ENCODE data around the gene CARMIL1.

The CARMIL1 gene

DNA sequence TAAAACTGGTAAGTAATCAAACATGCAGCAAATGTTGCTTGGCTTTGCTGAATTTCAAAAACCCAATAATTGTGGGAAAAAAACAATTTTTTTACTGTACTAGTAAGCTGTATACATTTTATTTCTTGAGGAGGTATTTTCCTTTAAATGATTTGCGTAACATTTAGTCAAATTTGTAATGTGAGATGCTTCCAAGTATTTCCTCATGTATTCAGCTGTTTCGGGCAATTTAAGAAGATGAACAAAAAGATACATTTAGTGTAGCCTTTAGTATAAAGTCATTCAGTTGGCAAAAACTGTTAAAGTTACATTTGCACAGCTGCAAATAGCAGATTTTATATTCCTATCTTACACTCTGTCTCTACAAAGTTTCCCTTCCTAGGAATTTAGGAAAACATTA, 186.8 kb downstream of the CARMIL1 start:
- DNase-seq (ENCODE audit: low read depth in 3 of 3, low spot score in 1 of 3), result no peak

DNA sequence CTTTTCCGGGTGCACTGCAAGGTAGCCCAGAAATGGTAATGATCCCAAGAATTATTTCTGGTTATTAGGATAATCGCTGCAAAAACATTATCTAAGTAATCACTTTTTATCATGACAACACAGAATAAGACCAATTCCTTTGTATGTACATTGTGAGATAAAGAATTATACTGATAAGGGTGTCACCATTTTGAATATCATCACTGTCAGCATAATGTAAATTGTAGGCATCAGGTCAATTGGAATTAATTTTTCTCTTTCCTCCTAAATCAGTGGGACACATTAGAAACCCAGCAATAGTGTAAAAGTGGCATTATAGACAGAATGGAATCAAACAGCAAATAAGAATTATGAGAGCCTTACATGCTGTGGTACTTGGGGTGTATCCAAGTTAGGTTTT, 189.7 kb downstream of the CARMIL1 start:
- DNase-seq (ENCODE audit: low read depth in 3 of 3, low spot score in 1 of 3), result no peak

DNA sequence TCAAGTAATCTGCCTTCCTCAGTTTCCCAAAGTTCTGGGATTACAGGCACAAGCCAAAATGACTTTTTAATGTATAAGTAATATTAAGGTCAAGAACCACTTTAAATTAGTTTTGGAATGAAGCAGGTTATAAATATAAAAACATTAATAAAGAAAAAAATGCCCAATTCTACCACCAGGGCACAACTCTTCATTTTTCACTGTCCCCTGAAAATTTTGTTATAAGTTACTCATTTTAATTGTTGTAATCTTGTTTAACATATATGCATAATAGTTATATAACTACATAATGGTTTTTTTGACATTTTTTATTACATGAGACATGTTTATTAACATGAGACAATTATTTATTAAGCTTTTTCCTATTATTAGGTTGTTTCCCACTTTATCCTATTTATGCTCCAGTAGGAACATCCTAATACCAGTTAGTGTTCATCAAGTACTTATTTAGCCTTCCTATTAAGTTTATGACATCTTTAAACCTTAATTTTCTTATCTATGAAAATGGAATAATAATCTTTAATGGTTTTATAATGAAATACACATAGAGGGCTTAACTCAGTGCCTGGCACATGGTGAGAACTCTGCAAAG, 190.7 kb downstream of the CARMIL1 start:
- DNase-seq (ENCODE audit: low read depth in 3 of 3, low spot score in 1 of 3), result no peak

DNA sequence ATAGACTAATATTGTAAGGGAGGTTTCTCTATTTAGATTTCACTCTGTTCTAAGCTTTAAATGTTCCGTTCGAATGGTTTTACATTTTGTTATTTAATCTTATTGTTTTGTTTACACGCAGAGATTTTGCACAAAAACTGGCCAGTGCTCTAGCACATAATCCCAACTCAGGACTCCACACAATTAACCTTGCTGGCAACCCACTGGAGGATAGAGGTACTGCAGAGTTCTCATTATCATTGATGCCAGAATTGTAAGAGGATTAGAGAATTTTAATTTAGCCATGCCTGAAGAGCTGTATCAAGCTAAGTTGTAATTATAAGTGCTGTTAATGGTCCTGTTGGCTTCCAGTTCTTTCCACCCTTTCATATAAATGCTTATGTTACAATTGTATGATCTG, 193.1 kb downstream of the CARMIL1 start:
- no peak for DNase-seq (ENCODE audit: low read depth in 3 of 3, low spot score in 1 of 3)

DNA sequence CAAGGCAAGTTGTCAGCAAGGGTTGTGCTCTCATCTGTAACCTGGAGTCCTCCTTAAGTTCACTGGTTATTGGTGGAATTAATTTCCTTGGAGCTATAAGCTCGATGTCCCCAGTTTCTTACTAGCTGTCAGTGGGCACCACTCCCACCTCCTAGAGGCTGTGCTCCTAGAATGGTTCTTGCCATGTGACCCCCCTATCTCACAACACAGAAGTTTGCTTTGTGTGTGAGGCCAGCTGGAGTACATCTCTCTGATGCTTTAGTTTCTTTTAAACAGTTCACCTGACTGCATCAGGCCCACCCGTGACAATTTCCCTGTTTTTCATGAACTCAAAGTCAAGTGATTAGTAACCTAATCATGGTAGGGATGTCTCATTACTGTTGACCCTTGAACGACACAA, 193.7 kb downstream of the CARMIL1 start:
- DNase-seq (ENCODE audit: low read depth in 3 of 3, low spot score in 1 of 3), result no peak

DNA sequence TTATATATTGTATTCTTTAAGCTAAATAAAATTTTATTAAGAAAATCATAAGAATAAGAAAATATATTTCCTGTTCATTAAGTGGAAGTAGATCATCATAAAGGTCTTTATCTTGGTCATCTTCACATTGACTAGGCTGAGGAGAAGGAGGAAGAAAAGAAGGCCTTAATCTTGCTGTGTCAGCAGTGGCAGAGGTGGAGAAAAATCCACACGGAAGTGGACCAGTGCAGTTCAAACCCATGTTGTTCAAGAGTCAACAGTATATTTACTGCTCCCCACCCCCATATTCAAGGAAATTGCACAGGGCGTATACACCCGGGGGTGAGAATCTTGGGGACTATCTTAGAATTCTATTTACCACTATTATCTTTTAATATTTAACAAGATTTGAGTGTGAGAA, 194.3 kb downstream of the CARMIL1 start:
- no peak for DNase-seq (ENCODE audit: low read depth in 3 of 3, low spot score in 1 of 3)

DNA sequence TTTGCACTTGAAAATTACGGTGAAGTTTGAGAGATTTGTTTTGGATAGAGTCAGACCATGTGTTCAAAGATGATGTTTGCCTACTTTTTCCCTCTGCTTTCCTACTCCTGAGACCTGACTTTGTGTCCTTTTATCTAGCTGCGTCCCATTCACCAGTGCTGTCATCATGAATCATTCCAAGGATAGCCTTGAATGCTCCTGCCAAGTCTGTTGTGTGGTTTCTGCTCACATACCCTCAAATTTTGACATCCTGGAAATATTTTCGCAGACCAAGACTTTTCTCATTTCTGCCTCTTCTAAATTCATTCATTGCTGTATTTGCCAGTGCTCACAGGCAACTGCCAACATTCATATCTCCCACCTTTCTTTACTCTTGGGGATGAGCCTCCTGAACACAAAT, 197.0 kb downstream of the CARMIL1 start:
- no peak for DNase-seq (ENCODE audit: low read depth in 3 of 3, low spot score in 1 of 3)

DNA sequence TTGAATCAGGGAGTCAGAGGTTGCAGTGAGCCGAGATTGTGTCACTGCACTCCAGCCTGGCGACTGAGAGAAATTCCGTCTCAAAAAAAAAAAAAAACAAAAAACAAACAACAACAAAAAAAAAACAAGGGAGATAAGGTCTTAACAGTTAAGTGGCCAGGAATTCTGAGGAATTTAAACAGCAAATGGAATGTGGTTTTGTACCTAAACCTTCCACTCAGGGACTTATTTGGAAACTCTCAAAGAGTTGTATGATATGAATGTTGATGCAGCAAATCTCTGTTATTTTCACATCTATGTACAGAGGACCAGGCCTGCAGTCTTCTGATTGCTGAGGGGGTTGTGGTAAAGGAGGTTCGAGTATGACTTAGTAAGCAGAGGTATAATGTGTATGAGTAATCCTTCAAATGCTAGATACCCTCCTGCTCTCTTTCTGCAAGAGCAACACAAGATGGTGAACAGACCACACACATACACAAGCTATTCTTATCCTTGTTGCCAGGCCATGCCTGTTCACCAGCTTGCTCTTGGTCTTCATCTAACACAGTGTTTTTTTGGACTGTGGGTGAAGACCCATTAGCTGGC, 197.9 kb downstream of the CARMIL1 start:
- DNase-seq (ENCODE audit: low read depth in 3 of 3, low spot score in 1 of 3), result no peak

DNA sequence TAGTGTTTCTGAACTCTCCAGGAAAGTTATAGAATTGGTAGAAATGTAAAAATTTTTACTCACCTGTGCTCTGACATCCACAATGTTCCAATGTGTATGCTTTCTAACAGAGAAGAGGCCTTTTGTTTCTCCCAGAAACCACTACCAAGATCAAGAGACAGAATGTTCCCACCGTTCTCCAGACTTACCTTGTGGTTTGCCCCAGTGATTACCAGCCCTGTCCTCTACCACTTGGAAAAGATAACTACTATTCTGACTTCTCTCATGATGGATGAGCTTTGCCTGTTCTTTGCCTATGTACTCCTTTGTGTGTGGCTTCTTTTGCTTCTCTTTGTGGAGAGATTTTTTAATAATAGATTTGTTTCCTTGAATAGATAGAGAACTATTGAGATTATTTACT, 199.8 kb downstream of the CARMIL1 start:
- no peak for DNase-seq (ENCODE audit: low read depth in 3 of 3, low spot score in 1 of 3)

DNA sequence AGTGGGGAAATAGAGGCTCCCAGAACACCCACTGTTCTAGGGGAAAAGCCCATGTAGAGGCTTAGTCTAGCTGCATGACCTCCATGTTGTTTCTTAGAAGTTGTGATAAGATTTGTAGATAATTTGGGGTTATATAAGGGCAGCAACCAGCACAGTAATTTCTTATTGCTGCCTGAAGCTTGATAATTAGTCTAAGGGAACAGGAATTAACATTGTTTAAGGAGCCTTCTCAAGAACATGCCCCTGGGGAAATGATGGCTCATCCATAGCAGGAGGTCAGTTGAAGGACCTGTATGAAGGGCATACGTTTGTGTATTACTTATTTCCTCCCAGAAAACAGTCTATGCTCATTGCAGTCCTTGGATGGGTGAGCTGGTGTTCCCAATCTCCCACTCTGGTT, 202.1 kb downstream of the CARMIL1 start:
- no peak for DNase-seq (ENCODE audit: low read depth in 3 of 3, low spot score in 1 of 3)

DNA sequence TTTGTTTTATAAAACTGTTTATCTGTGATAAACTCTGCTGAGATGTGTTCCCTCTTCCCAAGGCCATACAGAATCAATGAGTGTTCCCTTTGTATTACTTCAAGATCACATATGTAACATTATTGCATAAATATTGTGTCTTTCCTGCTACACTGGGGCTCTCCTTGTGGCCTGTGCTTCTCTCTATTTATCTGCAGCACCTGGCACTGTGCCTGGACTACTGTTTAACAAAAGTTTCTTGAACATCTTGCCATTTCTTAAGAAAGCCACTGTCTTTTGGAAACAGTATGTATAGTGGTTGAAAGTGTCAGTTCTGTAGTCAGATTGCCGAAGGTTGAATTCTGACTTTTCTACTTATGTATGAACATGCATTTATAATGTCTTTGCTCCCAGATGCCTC, 203.8 kb downstream of the CARMIL1 start:
- no peak for DNase-seq (ENCODE audit: low read depth in 3 of 3, low spot score in 1 of 3)

DNA sequence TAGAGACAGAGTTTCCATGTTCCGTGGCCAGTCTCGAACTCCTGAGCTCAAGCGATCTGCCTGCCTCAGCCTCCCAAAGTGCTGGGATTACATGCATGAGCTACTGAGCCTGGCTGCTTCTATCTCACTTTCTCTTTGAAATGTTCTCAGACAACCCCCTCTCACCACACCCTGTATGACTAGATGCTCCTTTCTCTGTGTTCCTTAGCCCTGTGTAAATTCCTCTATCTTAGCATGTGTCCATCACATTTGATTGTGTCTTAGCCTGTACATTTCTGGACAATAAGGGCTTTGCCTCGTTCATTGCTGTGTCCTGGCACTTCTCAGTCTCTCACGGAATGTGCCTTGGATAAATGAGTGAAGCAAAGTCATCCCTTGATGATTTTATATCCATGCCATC, 204.8 kb downstream of the CARMIL1 start:
- DNase-seq (ENCODE audit: low read depth in 3 of 3, low spot score in 1 of 3), result no peak

DNA sequence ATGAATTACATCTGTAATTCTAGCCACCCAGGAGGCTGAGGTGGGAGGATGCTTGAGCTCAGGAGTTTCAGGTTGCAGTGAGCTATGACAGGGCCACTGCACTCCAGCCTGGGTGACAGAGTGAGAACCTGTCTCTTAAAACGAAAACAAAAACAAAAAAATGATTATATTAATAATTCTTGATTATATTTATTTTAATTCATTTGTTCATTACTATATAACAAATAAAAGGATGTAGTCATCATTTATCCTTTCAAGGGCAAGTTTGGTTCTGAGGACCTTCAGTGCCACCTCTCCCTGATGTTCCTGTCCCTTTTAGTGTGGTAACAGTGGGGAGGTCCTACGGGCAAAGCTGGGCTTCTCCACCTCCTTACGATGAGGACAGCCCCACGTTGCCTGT, 205.7 kb downstream of the CARMIL1 start:
- no peak for DNase-seq (ENCODE audit: low read depth in 3 of 3, low spot score in 1 of 3)

DNA sequence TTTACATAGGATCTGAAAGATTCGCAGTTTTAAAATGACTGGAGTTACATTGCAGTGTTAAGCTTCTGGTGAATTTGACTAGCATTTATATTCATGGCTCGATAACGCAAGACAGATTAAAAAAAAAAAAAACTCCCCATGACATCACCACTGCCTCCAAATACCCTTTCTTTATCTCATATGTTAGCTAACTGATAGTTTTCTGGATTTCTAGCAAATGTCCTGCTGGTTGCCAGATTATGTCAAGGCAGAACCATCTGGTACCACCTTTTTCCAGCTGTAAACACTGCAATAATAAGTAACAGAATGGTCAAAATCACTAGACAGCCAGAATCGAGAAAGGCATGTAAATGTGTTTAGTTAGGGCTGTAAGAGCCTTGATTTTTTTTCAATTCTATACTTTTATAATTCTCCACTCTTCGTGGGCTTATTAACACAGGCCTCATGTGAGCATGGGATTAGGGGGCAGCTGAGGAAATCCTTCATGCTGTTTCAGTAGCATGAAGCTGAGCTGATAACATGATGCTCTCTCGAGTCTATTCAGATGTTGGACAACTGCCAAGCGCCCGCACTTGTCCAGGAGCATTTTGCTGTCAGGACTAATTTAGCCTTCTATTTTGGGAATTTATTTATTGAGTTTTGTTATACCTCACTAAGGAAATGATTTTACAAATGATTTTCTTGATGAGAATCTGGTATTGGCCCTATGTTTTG, 206.8 kb downstream of the CARMIL1 start:
- no peak for DNase-seq (ENCODE audit: low read depth in 3 of 3, low spot score in 1 of 3)

DNA sequence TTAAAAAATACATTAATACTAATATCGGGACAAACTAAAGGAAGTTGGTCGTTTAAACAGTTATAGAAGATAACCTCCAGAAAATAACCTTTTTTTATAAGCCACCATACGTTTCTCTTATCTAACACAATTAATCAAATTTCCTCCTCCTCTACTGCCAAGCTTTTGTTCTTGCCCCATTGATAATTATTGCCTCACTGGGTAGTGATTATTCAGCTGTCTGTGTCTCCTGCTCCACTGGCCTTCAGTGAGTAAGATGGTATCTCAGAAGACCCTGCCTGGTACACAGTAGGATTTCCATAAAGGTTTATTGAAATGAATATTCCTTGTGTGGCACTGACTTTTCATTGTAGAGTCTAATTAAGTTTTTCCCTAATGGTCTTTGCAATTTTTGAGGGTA, 207.4 kb downstream of the CARMIL1 start:
- no peak for DNase-seq (ENCODE audit: low read depth in 3 of 3, low spot score in 1 of 3)

DNA sequence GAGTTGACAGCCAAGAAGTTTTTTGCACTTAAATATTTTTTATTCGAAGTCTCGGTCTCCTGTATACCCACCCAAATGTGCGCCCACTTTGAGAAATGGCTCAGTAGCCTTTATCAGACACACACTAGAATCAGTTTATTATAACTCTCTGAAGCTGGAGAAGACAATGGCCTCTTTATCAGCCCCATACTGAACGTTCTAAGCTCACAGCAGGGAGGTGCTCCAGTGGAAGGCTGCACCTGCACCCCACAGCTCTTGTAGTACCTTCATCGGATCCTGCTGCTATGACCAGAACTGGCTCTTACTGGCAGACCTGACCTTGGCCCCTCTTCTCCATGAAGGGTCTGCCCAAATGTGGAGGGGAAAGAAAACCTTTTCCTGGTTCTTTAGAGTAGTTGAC, 207.8 kb downstream of the CARMIL1 start:
- no peak for DNase-seq (ENCODE audit: low read depth in 3 of 3, low spot score in 1 of 3)

DNA sequence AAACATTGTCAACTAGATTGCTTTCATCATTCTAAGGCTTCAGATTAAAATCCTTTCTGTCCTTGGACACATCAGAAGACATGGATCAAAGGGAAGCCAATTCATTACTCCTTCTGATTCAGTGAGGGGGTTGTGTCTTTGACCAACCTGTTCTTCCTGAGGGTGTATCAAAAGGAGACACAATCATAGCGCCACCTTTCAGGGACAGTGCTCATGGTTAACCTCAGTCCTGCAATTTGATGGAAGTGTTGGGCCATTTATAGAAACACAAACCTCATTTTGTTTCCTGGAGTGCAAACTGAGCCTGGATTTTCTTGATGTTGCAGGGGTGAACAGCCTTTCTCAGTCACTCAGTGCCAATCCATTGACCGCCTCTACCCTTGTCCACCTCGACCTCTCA, 209.0 kb downstream of the CARMIL1 start:
- no peak for DNase-seq (ENCODE audit: low read depth in 3 of 3, low spot score in 1 of 3)

DNA sequence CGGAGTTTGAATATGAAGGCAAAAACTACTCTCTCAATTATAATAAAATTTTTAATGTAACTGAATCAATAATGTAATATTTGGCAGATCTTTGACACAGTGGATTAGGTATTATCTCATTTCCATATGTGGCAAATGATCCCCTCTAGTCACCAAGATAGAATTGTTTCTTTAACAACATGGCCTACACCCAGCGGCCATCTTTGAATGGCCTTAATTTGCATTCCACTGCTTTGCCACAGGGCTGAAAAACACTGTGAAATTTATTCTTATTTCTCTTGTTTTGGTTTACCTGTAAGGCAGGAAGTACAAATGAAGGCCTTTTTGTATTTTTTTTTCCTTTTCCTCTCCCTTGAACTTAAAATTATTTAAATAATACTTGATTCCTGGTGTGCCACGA, 210.2 kb downstream of the CARMIL1 start:
- DNase-seq (ENCODE audit: low read depth in 3 of 3, low spot score in 1 of 3), result no peak

DNA sequence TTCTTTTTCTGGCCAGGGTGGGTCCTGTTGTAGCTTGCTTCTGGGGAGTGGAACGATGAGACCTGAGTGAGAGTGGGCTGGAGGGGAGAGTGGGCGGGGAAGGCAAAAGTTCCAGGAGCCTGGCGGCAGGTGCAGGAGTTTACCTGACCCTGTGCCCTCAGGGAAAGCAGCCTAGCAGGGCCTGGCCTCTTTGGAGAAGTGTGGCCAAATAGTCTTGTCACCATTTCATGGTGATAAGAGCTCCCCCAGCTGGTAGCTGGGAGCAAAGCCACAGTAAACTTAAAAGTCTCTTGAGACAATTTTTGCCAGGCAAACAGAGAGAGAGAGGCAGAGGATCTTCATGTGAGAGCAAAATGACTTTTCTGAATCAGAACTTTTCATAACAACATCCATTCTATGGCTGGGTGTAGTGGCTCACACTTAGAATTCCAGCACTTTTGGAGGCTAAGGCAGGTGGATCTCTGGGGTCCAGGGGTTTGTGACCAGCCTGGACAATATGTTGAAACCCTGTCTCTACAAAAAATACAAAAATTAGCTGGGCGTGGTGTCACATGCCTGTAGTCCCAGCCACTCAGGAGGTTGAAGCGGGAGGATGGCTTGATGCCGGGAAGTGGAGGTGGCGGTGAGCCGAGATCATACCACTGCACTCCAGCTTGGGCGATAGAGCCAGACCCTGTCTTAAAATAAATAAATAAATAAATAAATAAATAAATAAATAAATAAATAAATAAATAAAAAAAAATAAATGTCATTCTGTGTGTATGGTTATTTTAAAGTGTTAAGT, 211.0 kb downstream of the CARMIL1 start:
- peak; percentile 11 to 39 (median 23) for DNase-seq (ENCODE audit: low read depth in 3 of 3, low spot score in 1 of 3)

DNA sequence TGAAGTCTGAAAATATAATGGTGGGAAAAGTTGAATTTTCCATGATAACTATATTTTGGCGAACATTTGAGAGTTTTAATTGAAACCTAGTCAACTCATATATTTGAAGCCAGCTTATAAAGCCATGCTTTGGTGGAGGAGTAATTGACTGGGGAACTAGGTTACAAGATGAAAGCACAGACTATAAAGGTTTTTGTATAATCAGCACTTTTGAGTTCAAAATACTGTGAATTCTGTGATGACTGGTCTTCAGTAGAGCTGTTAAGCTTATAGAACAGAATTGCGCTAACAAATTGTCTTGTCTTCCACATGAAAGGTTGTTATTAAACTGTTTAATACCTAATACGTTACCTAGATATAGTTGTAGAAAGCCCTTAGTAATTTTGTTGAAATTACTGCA, 213.8 kb downstream of the CARMIL1 start:
- DNase-seq (ENCODE audit: low read depth in 3 of 3, low spot score in 1 of 3), result no peak

DNA sequence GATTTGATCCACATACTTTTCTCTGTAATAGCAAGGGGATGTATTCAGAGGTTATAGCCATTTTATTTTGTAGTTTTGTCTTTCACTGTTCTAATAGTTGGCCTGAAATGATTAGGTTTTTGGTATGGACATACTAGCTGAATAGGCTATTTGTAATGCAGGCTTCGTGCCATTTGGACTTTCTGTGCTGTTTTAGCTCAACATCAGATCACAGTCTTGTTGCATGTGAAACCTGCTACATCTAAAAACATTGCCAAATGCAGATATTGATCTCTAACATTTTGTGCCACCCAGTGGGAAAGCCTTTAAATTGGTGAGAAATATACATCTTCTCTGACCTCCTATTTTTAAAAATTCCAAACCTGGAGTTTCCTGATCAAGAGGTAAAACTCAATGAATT, 215.3 kb downstream of the CARMIL1 start:
- DNase-seq (ENCODE audit: low read depth in 3 of 3, low spot score in 1 of 3), result no peak

DNA sequence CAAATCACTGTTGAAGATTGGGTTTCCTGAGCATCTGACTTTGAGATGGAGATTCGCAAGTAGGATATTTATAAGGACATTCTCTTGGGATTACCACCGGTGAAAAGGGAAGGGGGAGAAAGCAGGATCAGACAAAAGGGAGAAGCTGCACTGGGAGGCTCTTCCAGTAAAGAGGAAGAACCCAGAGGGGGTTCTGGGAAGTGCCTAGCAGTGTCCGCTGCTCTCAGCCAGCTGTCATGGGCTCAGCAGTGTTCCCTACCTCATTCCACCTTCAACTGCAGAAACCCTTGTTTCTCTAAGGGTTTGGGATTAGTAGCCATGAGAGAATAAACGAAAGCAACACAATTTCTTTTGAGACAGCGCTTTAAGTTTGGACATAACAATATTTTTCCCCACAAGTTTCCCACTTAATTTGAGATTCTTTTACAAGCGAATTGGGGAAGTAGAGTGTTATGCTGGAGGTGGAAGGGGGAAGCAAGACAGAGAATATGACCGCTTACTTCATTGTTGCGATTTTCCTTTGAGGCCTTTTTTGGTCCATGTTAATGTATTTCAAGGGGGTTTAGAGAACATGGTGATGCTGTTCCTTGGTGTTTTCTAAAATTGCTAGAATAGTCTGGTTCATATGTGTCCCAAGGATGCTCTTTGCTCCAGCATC, 218.3 kb downstream of the CARMIL1 start:
- no peak for DNase-seq (ENCODE audit: low read depth in 3 of 3, low spot score in 1 of 3)
